ENCODE measurements around the gene ZNF846. TPM values are rescaled to one million over a fixed set of nuclear protein-coding genes. Genes with fewer than 3 reads are reported as not detected.
"Not testable (repeated sequence)": the region's sequence is repeated elsewhere in the genome, so short reads cannot be mapped to it uniquely, and the experiment has no call there.

ZNF846 gene
- total RNA-seq, 1 experiment from 2014 or later: 1.2 TPM

DNA sequence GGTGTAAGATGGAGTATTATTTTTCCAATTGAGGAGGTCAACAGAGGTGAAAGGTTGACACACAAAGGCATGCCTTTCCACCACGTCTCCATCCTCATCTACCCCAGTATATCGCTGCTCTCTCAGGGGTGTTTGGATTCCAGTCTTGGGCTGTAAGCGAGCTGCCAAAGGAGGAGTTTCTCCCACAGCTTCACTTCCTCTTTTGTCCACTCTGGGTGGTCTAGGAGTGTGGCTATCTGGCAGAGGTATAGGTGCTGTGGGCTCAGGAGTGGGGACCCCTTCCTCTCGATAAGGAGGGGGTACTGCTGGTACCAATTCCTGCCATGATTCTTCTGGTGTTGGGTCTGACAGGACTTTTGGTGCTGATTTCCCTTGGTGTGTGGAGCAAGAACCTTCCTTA lies 39.4 kb downstream of the ZNF846 start:
- ChIA-PET POLR2A (no interaction called here), CTCF (no interaction called here), RAD21 (ENCODE audit: low non-redundant PET in 1 of 2, low total read pairs in 2 of 2, uncharacterized antibody in 2 of 2, unreplicated experiment in 2 of 2) (no interaction called here)
- no peak for TF ChIP-seq TCF7L2 (IDR thresholded peaks at IDR 0.05; ENCODE audit: borderline replicate concordance, extremely low read depth, insufficient read depth, insufficient read length)
- no peak for TF ChIP-seq CBX3 (IDR thresholded peaks at IDR 0.05; ENCODE audit: low read depth)
- no peak for TF ChIP-seq RAD21 (IDR thresholded peaks at IDR 0.05; ENCODE audit: low read depth)
- TF ChIP-seq SRF (IDR thresholded peaks at IDR 0.05; ENCODE audit: low read depth): no peak
- no peak for TF ChIP-seq EGR1 (IDR thresholded peaks at IDR 0.05; ENCODE audit: low read depth)
- TF ChIP-seq ZFX (IDR thresholded peaks at IDR 0.05): no peak
- no peak for TF ChIP-seq ZNF274 (IDR thresholded peaks at IDR 0.05; ENCODE audit: low read depth, low read length)
- DNase-seq (ENCODE audit: low read depth, low spot score): no peak
- H3K4me1 ChIP-seq (ENCODE audit: control insufficient read depth in 1 of 2, insufficient read depth in 2 of 2, low read length in 2 of 2): no peaks in the 10 kb centered on the region
- no TSS peak for BruUV-seq (replicated peaks)
- H3K27me3 ChIP-seq (ENCODE audit: insufficient read depth, low read length): no peaks in the 10 kb centered on the region
- H3K9ac ChIP-seq (ENCODE audit: low read length): no peak overlapping the region
- H3K9me3 ChIP-seq (ENCODE audit: control insufficient read depth in 1 of 2, insufficient read depth in 1 of 2, low read depth in 1 of 2, low read length in 2 of 2): peaks cover 0 to 3% of the 10 kb centered on the region in 2 experiments; a peak in 1 of 4 replicates
- no peak overlapping the region for H2AFZ ChIP-seq (ENCODE audit: low read depth, low read length, poor library complexity, severe bottlenecking)
- H3K9me2 ChIP-seq (ENCODE audit: insufficient read depth): no peaks in the 10 kb centered on the region
- H3K27ac ChIP-seq (ENCODE audit: low read depth, low read length): no peak overlapping the region
- H3K36me3 ChIP-seq (ENCODE audit: control insufficient read depth in 1 of 2, insufficient read depth in 2 of 2, low read length in 2 of 2): no peaks in the 10 kb centered on the region
- no peak overlapping the region for H3K4me3 ChIP-seq (replicated peaks in 1 of 2; ENCODE audit: low read depth in 1 of 2, low read length in 2 of 2)
- no peak for ATAC-seq
- no peak overlapping the region for H3K4me2 ChIP-seq (ENCODE audit: low read length)
- no peaks in the 10 kb centered on the region for H3K79me2 ChIP-seq (ENCODE audit: insufficient read depth, low read length)
- intact Hi-C loops (cut with micrococcal nuclease): no loop called here
- H4K20me1 ChIP-seq (ENCODE audit: insufficient read depth): no peaks in the 10 kb centered on the region

DNA sequence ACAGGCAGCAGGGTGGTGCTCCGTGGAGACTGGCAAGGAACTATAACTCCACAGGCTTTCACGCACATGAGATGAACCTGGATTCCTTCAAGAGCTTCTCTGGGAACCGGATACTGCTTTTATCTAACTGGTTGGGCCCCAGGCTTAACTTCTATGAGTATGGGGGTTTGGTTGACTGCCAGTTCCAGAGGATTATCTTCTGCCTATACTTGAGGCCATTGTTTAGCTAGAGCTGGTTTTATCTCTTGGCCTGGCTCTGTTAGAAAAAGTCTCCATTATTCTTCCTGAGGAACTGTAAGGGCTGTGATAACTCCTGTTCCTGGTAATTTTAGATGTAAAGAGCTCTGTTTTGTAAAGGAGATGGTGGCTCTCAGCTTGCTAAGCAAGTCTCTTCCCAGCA lies 40.9 kb downstream of the ZNF846 start:
- no peak overlapping the region for H3K9ac ChIP-seq (ENCODE audit: low read length)
- no peaks in the 10 kb centered on the region for H4K20me1 ChIP-seq (ENCODE audit: insufficient read depth)
- no TSS peak for BruUV-seq (replicated peaks)
- no peak for TF ChIP-seq ELF1 (IDR thresholded peaks at IDR 0.05; ENCODE audit: borderline replicate concordance, low read depth)
- no peak for TF ChIP-seq JUND (IDR thresholded peaks at IDR 0.05)
- TF ChIP-seq FOSL1 (IDR thresholded peaks at IDR 0.05; ENCODE audit: low read depth): no peak
- TF ChIP-seq, protein P1, sequence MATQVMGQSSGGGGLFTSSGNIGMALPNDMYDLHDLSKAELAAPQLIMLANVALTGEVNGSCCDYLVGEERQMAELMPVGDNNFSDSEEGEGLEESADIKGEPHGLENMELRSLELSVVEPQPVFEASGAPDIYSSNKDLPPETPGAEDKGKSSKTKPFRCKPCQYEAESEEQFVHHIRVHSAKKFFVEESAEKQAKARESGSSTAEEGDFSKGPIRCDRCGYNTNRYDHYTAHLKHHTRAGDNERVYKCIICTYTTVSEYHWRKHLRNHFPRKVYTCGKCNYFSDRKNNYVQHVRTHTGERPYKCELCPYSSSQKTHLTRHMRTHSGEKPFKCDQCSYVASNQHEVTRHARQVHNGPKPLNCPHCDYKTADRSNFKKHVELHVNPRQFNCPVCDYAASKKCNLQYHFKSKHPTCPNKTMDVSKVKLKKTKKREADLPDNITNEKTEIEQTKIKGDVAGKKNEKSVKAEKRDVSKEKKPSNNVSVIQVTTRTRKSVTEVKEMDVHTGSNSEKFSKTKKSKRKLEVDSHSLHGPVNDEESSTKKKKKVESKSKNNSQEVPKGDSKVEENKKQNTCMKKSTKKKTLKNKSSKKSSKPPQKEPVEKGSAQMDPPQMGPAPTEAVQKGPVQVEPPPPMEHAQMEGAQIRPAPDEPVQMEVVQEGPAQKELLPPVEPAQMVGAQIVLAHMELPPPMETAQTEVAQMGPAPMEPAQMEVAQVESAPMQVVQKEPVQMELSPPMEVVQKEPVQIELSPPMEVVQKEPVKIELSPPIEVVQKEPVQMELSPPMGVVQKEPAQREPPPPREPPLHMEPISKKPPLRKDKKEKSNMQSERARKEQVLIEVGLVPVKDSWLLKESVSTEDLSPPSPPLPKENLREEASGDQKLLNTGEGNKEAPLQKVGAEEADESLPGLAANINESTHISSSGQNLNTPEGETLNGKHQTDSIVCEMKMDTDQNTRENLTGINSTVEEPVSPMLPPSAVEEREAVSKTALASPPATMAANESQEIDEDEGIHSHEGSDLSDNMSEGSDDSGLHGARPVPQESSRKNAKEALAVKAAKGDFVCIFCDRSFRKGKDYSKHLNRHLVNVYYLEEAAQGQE (IDR thresholded peaks at IDR 0.05; ENCODE audit: low read depth): no peak
- TF ChIP-seq POLR2AphosphoS5 (IDR thresholded peaks at IDR 0.05; ENCODE audit: low read depth, low read length): no peak
- no peaks in the 10 kb centered on the region for H3K9me3 ChIP-seq (ENCODE audit: control insufficient read depth in 1 of 2, insufficient read depth in 1 of 2, low read depth in 1 of 2, low read length in 2 of 2)
- no peak for DNase-seq (ENCODE audit: low read depth, low spot score)
- H3K36me3 ChIP-seq (ENCODE audit: control insufficient read depth in 1 of 2, insufficient read depth in 2 of 2, low read length in 2 of 2): no peaks in the 10 kb centered on the region
- no peaks in the 10 kb centered on the region for H3K27me3 ChIP-seq (ENCODE audit: insufficient read depth, low read length)
- H2AFZ ChIP-seq (ENCODE audit: low read depth, low read length, poor library complexity, severe bottlenecking): no peak overlapping the region
- CTCF ChIA-PET: no interaction called here
- no peak overlapping the region for H3K4me3 ChIP-seq (replicated peaks in 1 of 2; ENCODE audit: low read depth in 1 of 2, low read length in 2 of 2)
- no peak overlapping the region for H3K4me2 ChIP-seq (ENCODE audit: low read length)
- H3K27ac ChIP-seq (ENCODE audit: low read depth, low read length): no peak overlapping the region
- no peaks in the 10 kb centered on the region for H3K79me2 ChIP-seq (ENCODE audit: insufficient read depth, low read length)
- intact Hi-C loops (cut with micrococcal nuclease): no loop called here
- H3K9me2 ChIP-seq (ENCODE audit: insufficient read depth): no peaks in the 10 kb centered on the region
- RAD21 ChIA-PET (ENCODE audit: low non-redundant PET in 1 of 2, low total read pairs in 2 of 2, uncharacterized antibody in 2 of 2, unreplicated experiment in 2 of 2): no interaction called here
- POLR2A ChIA-PET: no interaction called here
- H3K4me1 ChIP-seq (ENCODE audit: control insufficient read depth in 1 of 2, insufficient read depth in 2 of 2, low read length in 2 of 2): no peaks in the 10 kb centered on the region
- ATAC-seq: no peak

DNA sequence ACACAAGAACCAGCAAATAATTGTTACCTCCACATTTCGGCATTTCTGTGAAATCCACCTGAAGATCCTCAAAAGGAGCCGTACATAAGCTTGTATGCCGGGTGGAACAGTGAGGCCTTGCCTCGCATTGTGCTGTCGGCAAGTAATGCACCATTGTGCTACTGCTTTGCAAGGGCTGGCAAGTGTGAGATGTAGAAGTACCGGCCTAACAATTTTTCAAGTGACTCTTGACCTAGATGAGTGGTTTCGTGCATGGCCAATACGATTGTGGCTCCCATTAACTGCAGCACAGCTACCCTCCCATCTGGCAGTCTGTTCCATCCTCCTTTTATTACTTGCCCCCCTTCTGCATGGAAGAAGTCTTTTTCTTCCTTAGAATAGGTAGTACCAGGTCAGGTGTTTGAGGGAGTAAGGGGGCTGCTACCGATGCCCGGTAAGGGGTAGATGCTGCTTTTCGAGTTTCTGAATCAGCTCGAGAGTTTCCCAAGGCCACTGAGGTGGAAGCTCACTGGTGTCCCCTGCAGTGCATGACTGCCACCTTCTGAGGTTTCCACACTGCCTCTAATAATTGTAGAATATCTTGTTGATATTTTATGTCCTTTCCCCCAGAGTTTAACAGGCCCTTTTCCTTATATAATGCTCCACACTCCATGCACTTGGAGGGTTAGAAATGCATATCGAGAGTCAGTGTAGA lies 42.9 kb downstream of the ZNF846 start:
- H3K36me3 ChIP-seq (ENCODE audit: control insufficient read depth in 1 of 2, insufficient read depth in 2 of 2, low read length in 2 of 2); H3K9me2 ChIP-seq (ENCODE audit: insufficient read depth); POLR2A ChIA-PET; BruUV-seq (replicated peaks); H3K4me2 ChIP-seq (ENCODE audit: low read length); H3K79me2 ChIP-seq (ENCODE audit: insufficient read depth, low read length); H3K27ac ChIP-seq (ENCODE audit: low read depth, low read length); H4K20me1 ChIP-seq (ENCODE audit: insufficient read depth); H3K9me3 ChIP-seq (ENCODE audit: control insufficient read depth in 1 of 2, insufficient read depth in 1 of 2, low read depth in 1 of 2, low read length in 2 of 2); DNase-seq (ENCODE audit: low read depth, low spot score); H3K4me1 ChIP-seq (ENCODE audit: control insufficient read depth in 1 of 2, insufficient read depth in 2 of 2, low read length in 2 of 2); H3K9ac ChIP-seq (ENCODE audit: low read length); H3K27me3 ChIP-seq (ENCODE audit: insufficient read depth, low read length); H3K4me3 ChIP-seq (replicated peaks in 1 of 2; ENCODE audit: low read depth in 1 of 2, low read length in 2 of 2); ATAC-seq; CTCF ChIA-PET; H2AFZ ChIP-seq (ENCODE audit: low read depth, low read length, poor library complexity, severe bottlenecking); RAD21 ChIA-PET (ENCODE audit: low non-redundant PET in 1 of 2, low total read pairs in 2 of 2, uncharacterized antibody in 2 of 2, unreplicated experiment in 2 of 2); intact Hi-C loops (cut with micrococcal nuclease): not testable (repeated sequence)

Data from HCT116 (cell line).